Body of pancreas (tissue), 4 donors: Measurements from ENCODE around the gene SLC17A5.

Experiments used
- CTCF ChIP-seq, 7 experiments: fragments of 450-650 bp in 4 of 7; fragments of 200-600 bp in 3 of 7; sonication (generic) in 3 of 7; IDR thresholded peaks; one replicate each; pipeline ENCODE4 v1.5.1; 2016 to 2019; ENCODE audit warnings: antibody characterized with exemption in 7 of 7
- POLR2A ChIP-seq, 3 donors: fragments of 450-650 bp; IDR thresholded peaks; one replicate each; pipeline ENCODE4 v1.6.1; 2016; ENCODE audit warnings: antibody characterized with exemption in 3 of 3, mild to moderate bottlenecking in 2 of 3

- TF ChIP-seq CTCF (IDR thresholded peaks at IDR 0.05), result no peak
- no peak for TF ChIP-seq POLR2A (IDR thresholded peaks at IDR 0.05)
Observed at GRCh38 chr6:73564578-73565345, 89.0 kb downstream of the SLC17A5 start.
